Measurements from ENCODE around the gene PTPRM.

The PTPRM gene

GRCh38 chr18:8359076-8359475 lies 792.0 kb downstream of the PTPRM start:
- Histone ChIP-seq H3K4me1 (ENCODE audit: insufficient read depth, insufficient read length) (no peaks in the 10 kb centered on the region), H3K9ac (ENCODE audit: insufficient read length, low read depth) (no peak overlapping the region), H3K4me3 (ENCODE audit: insufficient read length, low read depth) (no peak overlapping the region), H3K36me3 (ENCODE audit: insufficient read depth, insufficient read length, low read length) (no peaks in the 10 kb centered on the region), H3K9me3 (ENCODE audit: insufficient read depth, low read length) (no peaks in the 10 kb centered on the region), H3K27me3 (ENCODE audit: insufficient read depth, insufficient read length) (no peaks in the 10 kb centered on the region)
- DNase-seq (ENCODE audit: low read depth, low spot score): no peak
- no peak for TF ChIP-seq YY1 (IDR thresholded peaks at IDR 0.05; ENCODE audit: insufficient read depth, insufficient read length)
- TF ChIP-seq ZNF274 (IDR thresholded peaks at IDR 0.05; ENCODE audit: low read depth, low read length): no peak
- TF ChIP-seq SUZ12 (IDR thresholded peaks at IDR 0.05; ENCODE audit: extremely low read depth, insufficient read depth, insufficient read length): no peak

GRCh38 chr18:8359481-8359880 lies 792.4 kb downstream of the PTPRM start:
- no peaks in the 10 kb centered on the region for H3K36me3 ChIP-seq (ENCODE audit: insufficient read depth, insufficient read length, low read length)
- no peak overlapping the region for H3K9ac ChIP-seq (ENCODE audit: insufficient read length, low read depth)
- H3K4me1 ChIP-seq (ENCODE audit: insufficient read depth, insufficient read length): no peaks in the 10 kb centered on the region
- TF ChIP-seq SUZ12 (IDR thresholded peaks at IDR 0.05; ENCODE audit: extremely low read depth, insufficient read depth, insufficient read length) (no peak), ZNF274 (IDR thresholded peaks at IDR 0.05; ENCODE audit: low read depth, low read length) (no peak), YY1 (IDR thresholded peaks at IDR 0.05; ENCODE audit: insufficient read depth, insufficient read length) (no peak)
- H3K27me3 ChIP-seq (ENCODE audit: insufficient read depth, insufficient read length): no peaks in the 10 kb centered on the region
- no peaks in the 10 kb centered on the region for H3K9me3 ChIP-seq (ENCODE audit: insufficient read depth, low read length)
- DNase-seq (ENCODE audit: low read depth, low spot score): no peak
- no peak overlapping the region for H3K4me3 ChIP-seq (ENCODE audit: insufficient read length, low read depth)

- no peak overlapping the region for H3K9ac ChIP-seq (ENCODE audit: insufficient read length, low read depth)
- H3K9me3 ChIP-seq (ENCODE audit: insufficient read depth, low read length): no peaks in the 10 kb centered on the region
- H3K36me3 ChIP-seq (ENCODE audit: insufficient read depth, insufficient read length, low read length): no peaks in the 10 kb centered on the region
- TF ChIP-seq ZNF274 (IDR thresholded peaks at IDR 0.05; ENCODE audit: low read depth, low read length) (no peak), SUZ12 (IDR thresholded peaks at IDR 0.05; ENCODE audit: extremely low read depth, insufficient read depth, insufficient read length) (no peak), YY1 (IDR thresholded peaks at IDR 0.05; ENCODE audit: insufficient read depth, insufficient read length) (no peak)
- no peaks in the 10 kb centered on the region for H3K4me1 ChIP-seq (ENCODE audit: insufficient read depth, insufficient read length)
- no peak for DNase-seq (ENCODE audit: low read depth, low spot score)
- peaks cover 11% of the 10 kb centered on the region for H3K27me3 ChIP-seq (ENCODE audit: insufficient read depth, insufficient read length)
- no peak overlapping the region for H3K4me3 ChIP-seq (ENCODE audit: insufficient read length, low read depth)
Measured at GRCh38 chr18:8361941-8362471, 794.9 kb downstream of the PTPRM start.

GRCh38 chr18:8362863-8363262 lies 795.7 kb downstream of the PTPRM start:
- no peaks in the 10 kb centered on the region for H3K36me3 ChIP-seq (ENCODE audit: insufficient read depth, insufficient read length, low read length)
- H3K4me3 ChIP-seq (ENCODE audit: insufficient read length, low read depth): no peak overlapping the region
- H3K27me3 ChIP-seq (ENCODE audit: insufficient read depth, insufficient read length): peaks cover 14% of the 10 kb centered on the region
- no peak for DNase-seq (ENCODE audit: low read depth, low spot score)
- H3K4me1 ChIP-seq (ENCODE audit: insufficient read depth, insufficient read length): no peaks in the 10 kb centered on the region
- TF ChIP-seq ZNF274 (IDR thresholded peaks at IDR 0.05; ENCODE audit: low read depth, low read length): no peak
- TF ChIP-seq YY1 (IDR thresholded peaks at IDR 0.05; ENCODE audit: insufficient read depth, insufficient read length): no peak
- no peak overlapping the region for H3K9ac ChIP-seq (ENCODE audit: insufficient read length, low read depth)
- no peaks in the 10 kb centered on the region for H3K9me3 ChIP-seq (ENCODE audit: insufficient read depth, low read length)

GRCh38 chr18:8364385-8364784 lies 797.3 kb downstream of the PTPRM start:
- DNase-seq (ENCODE audit: low read depth, low spot score): no peak
- TF ChIP-seq YY1 (IDR thresholded peaks at IDR 0.05; ENCODE audit: insufficient read depth, insufficient read length) (no peak), ZNF274 (IDR thresholded peaks at IDR 0.05; ENCODE audit: low read depth, low read length) (no peak), SUZ12 (IDR thresholded peaks at IDR 0.05; ENCODE audit: extremely low read depth, insufficient read depth, insufficient read length) (no peak)
- Histone ChIP-seq H3K9me3 (ENCODE audit: insufficient read depth, low read length) (no peaks in the 10 kb centered on the region), H3K9ac (ENCODE audit: insufficient read length, low read depth) (no peak overlapping the region), H3K36me3 (ENCODE audit: insufficient read depth, insufficient read length, low read length) (no peaks in the 10 kb centered on the region), H3K4me3 (ENCODE audit: insufficient read length, low read depth) (no peak overlapping the region), H3K4me1 (ENCODE audit: insufficient read depth, insufficient read length) (no peaks in the 10 kb centered on the region), H3K27me3 (ENCODE audit: insufficient read depth, insufficient read length) (peaks cover 14% of the 10 kb centered on the region)

- no peak for TF ChIP-seq YY1 (IDR thresholded peaks at IDR 0.05; ENCODE audit: insufficient read depth, insufficient read length)
- TF ChIP-seq ZNF274 (IDR thresholded peaks at IDR 0.05; ENCODE audit: low read depth, low read length): no peak
- no peak for TF ChIP-seq SUZ12 (IDR thresholded peaks at IDR 0.05; ENCODE audit: extremely low read depth, insufficient read depth, insufficient read length)
- Histone ChIP-seq H3K27me3 (ENCODE audit: insufficient read depth, insufficient read length) (peaks cover 14% of the 10 kb centered on the region), H3K36me3 (ENCODE audit: insufficient read depth, insufficient read length, low read length) (no peaks in the 10 kb centered on the region), H3K9ac (ENCODE audit: insufficient read length, low read depth) (no peak overlapping the region), H3K9me3 (ENCODE audit: insufficient read depth, low read length) (no peaks in the 10 kb centered on the region), H3K4me1 (ENCODE audit: insufficient read depth, insufficient read length) (no peaks in the 10 kb centered on the region), H3K4me3 (ENCODE audit: insufficient read length, low read depth) (no peak overlapping the region)
- no peak for DNase-seq (ENCODE audit: low read depth, low spot score)
Measured at GRCh38 chr18:8365006-8365405, 797.9 kb downstream of the PTPRM start.

- Histone ChIP-seq H3K9me3 (ENCODE audit: insufficient read depth, low read length) (no peaks in the 10 kb centered on the region), H3K4me1 (ENCODE audit: insufficient read depth, insufficient read length) (no peaks in the 10 kb centered on the region), H3K27me3 (ENCODE audit: insufficient read depth, insufficient read length) (peaks cover 14% of the 10 kb centered on the region), H3K9ac (ENCODE audit: insufficient read length, low read depth) (no peak overlapping the region), H3K36me3 (ENCODE audit: insufficient read depth, insufficient read length, low read length) (no peaks in the 10 kb centered on the region), H3K4me3 (ENCODE audit: insufficient read length, low read depth) (no peak overlapping the region)
- no peak for DNase-seq (ENCODE audit: low read depth, low spot score)
- TF ChIP-seq YY1 (IDR thresholded peaks at IDR 0.05; ENCODE audit: insufficient read depth, insufficient read length) (no peak), ZNF274 (IDR thresholded peaks at IDR 0.05; ENCODE audit: low read depth, low read length) (no peak), SUZ12 (IDR thresholded peaks at IDR 0.05; ENCODE audit: extremely low read depth, insufficient read depth, insufficient read length) (no peak)
Measured at GRCh38 chr18:8365528-8365927, 798.4 kb downstream of the PTPRM start.
